Activated T-cell treated with anti-CD3 and anti-CD28 coated beads, Interleukin-2, amount 50 U/mL, for 4 hours (primary cell): ENCODE data around the gene TMEM270. TPM values are rescaled to one million over a fixed set of nuclear protein-coding genes. Genes with fewer than 3 reads are reported as not detected.
"Not testable (repeated sequence)": the region's sequence is repeated elsewhere in the genome, so short reads cannot be mapped to it uniquely, and the experiment has no call there.

ENCODE experiments used
- ATAC-seq, 2 donors: fragments of 200-7000 bp; cut with Tn5 transposase; one replicate each; pipeline ENCODE4 v1.10.0; 2021
- DNase-seq: peaks from one replicate; pipeline ENCODE4 v3.0.0-alpha.2; 2020
- H3K27me3 Mint-ChIP-seq: one replicate; pipeline ENCODE4 v1.8.0; 2021; ENCODE audit warnings: low read depth, mixed read lengths
- H3K36me3 Mint-ChIP-seq: one replicate; pipeline ENCODE4 v1.8.0; 2022; ENCODE audit warnings: mixed read lengths; ENCODE audit not compliant: insufficient read depth
- H3K4me1 Mint-ChIP-seq: one replicate; pipeline ENCODE4 v1.8.0; 2021; ENCODE audit warnings: low read depth, mixed read lengths
- H3K4me3 Mint-ChIP-seq: one replicate; pipeline ENCODE4 v1.8.0; 2021; ENCODE audit warnings: mild to moderate bottlenecking, moderate library complexity, mixed read lengths
- H3K9me3 Mint-ChIP-seq: one replicate; pipeline ENCODE4 v1.8.0; 2021; ENCODE audit warnings: mixed read lengths
- total RNA-seq, 3 donors: library from RNA; stranded (reverse); gene quantifications; one replicate each; pipeline ENCODE4 v1.2.1, GENCODE V29; 2021

TMEM270 gene
- total RNA-seq, 3 donors from 2014 or later = not detected

- Mint-ChIP-seq H3K4me1 (peaks cover 24% of the 10 kb centered on the region), H3K4me3 (no peak overlapping the region), H3K9me3 (no peaks in the 10 kb centered on the region), H3K36me3 (no peaks in the 10 kb centered on the region), H3K27me3 (peaks cover 2% of the 10 kb centered on the region)
- ATAC-seq (no peak), DNase-seq (no peak)
These were observed 31.5 kb upstream of the TMEM270 start for GRCh38 chr7:73829505-73829904.

DNA sequence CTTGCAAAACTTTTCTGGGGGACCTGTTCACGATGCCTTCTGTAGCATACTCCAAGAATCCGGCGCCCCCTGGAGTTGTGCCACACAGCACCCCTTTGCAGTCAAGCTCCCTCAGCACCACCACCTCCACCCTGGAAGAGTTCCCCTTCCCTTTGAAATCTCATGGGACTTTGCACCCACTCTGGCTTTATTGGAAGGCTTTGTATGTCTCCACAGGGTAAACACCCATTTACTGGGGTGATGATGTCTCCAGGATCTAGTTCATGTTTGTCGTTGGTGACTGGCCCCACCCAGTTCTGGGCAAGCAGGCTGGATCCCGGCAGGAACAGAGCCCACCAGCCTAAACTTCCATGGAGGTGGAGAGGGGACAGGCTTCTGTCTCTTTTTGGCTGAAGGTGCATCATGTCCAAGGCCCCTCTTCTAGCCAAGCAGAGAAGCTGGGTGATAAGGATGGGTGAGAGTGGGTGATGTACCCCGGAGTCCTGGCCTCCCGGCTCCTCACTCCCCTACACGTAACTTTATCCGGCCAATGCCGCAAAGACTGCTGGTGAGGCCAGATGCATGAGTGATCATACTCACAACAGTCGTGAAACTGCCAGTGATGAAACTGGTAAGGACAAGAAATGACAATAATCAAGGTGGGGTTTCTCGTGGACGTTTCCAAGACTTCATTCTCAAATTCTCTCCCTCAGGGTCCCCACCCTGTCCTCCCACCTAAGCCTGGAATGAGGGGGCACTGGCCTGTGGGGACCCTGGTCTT lies 30.9 kb upstream of the TMEM270 start:
- Mint-ChIP-seq H3K36me3 (no peaks in the 10 kb centered on the region), H3K27me3 (peaks cover 2% of the 10 kb centered on the region)

GRCh38 chr7:73830681-73831583 lies 30.0 kb upstream of the TMEM270 start, which contains the start of gene CLDN4:
CLDN4 (plus strand) TSS chr7:73830996; CDS start chr7:73831202, 206 bp downstream.
- H3K4me3 Mint-ChIP-seq = no peak within 1 kb of the TSS

More for the DNA sequence above, 30.9 kb upstream of the TMEM270 start:
- H3K4me3 Mint-ChIP-seq = no peak overlapping the region
- DNase-seq = no peak
- peaks cover 24% of the 10 kb centered on the region for H3K4me1 Mint-ChIP-seq
- ATAC-seq = no peak
- no peaks in the 10 kb centered on the region for H3K9me3 Mint-ChIP-seq

DNA sequence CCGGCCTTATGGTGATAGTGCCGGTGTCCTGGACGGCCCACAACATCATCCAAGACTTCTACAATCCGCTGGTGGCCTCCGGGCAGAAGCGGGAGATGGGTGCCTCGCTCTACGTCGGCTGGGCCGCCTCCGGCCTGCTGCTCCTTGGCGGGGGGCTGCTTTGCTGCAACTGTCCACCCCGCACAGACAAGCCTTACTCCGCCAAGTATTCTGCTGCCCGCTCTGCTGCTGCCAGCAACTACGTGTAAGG lies 29.4 kb upstream of the TMEM270 start:
- Mint-ChIP-seq H3K4me1 (peaks cover 24% of the 10 kb centered on the region), H3K9me3 (no peaks in the 10 kb centered on the region), H3K27me3 (peaks cover 2% of the 10 kb centered on the region), H3K36me3 (no peaks in the 10 kb centered on the region), H3K4me3 (no peak overlapping the region)
- ATAC-seq = no peak
- DNase-seq = no peak

More at GRCh38 chr7:73830681-73831583, 30.0 kb upstream of the TMEM270 start, which contains the start of gene CLDN4:
- peaks cover 2% of the 10 kb centered on the region for H3K27me3 Mint-ChIP-seq
- H3K4me1 Mint-ChIP-seq = peaks cover 24% of the 10 kb centered on the region
- DNase-seq = no peak
- H3K36me3 Mint-ChIP-seq = no peaks in the 10 kb centered on the region
- ATAC-seq = no peak
- no peaks in the 10 kb centered on the region for H3K9me3 Mint-ChIP-seq

- Mint-ChIP-seq H3K4me1 (peaks cover 18% of the 10 kb centered on the region), H3K27me3 (peaks cover 2% of the 10 kb centered on the region), H3K4me3 (no peak overlapping the region), H3K36me3 (no peaks in the 10 kb centered on the region), H3K9me3 (no peaks in the 10 kb centered on the region)
- ATAC-seq (no peak), DNase-seq (no peak)
These were observed 28.9 kb upstream of the TMEM270 start for GRCh38 chr7:73831834-73832651.

- ATAC-seq (no peak), DNase-seq (no peak)
- H3K4me1 Mint-ChIP-seq = peaks cover 11% of the 10 kb centered on the region
- no peaks in the 10 kb centered on the region for H3K36me3 Mint-ChIP-seq
- peaks cover 2% of the 10 kb centered on the region for H3K27me3 Mint-ChIP-seq
- H3K4me3 Mint-ChIP-seq = no peak overlapping the region
- H3K9me3 Mint-ChIP-seq = no peaks in the 10 kb centered on the region
These were observed 28.2 kb upstream of the TMEM270 start for GRCh38 chr7:73832806-73833205.

- Mint-ChIP-seq H3K9me3 (no peaks in the 10 kb centered on the region), H3K4me3 (no peak overlapping the region), H3K36me3 (no peaks in the 10 kb centered on the region), H3K27me3 (peaks cover 2% of the 10 kb centered on the region), H3K4me1 (peaks cover 7% of the 10 kb centered on the region)
- ATAC-seq = no peak
- DNase-seq = no peak
These were observed 27.6 kb upstream of the TMEM270 start for GRCh38 chr7:73833251-73833919.

- no peaks in the 10 kb centered on the region for H3K27me3 Mint-ChIP-seq
- H3K9me3 Mint-ChIP-seq = no peaks in the 10 kb centered on the region
These were observed 26.2 kb upstream of the TMEM270 start for GRCh38 chr7:73834626-73835191.

DNA sequence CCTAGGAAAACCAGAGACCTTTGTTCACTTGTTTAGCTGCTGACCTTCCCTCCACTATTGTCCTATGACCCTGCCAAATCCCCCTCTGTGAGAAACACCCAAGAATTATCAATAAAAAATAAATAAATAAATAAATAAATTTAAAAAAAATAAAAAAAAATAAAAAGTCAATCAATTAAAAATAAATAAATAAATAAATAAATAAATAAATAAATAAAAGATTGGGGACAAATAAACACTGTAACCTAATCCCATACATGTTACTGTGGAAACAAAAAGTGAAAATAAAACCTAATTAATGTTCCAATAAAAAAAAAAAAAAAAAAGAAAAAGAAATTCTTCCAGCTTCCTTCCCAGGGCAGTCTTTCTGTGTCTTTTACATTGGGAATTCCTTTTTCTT lies 23.8 kb upstream of the TMEM270 start:
- not testable (repeated sequence) for H3K36me3 Mint-ChIP-seq, H3K27me3 Mint-ChIP-seq, H3K4me3 Mint-ChIP-seq, H3K9me3 Mint-ChIP-seq, ATAC-seq, H3K4me1 Mint-ChIP-seq, DNase-seq

More at GRCh38 chr7:73834626-73835191, 26.2 kb upstream of the TMEM270 start:
- no peaks in the 10 kb centered on the region for H3K36me3 Mint-ChIP-seq
- ATAC-seq (no peak), DNase-seq (no peak)
- H3K4me1 Mint-ChIP-seq = no peaks in the 10 kb centered on the region
- H3K4me3 Mint-ChIP-seq = no peak overlapping the region

GRCh38 chr7:73838642-73839041 lies 22.3 kb upstream of the TMEM270 start:
- H3K36me3 Mint-ChIP-seq = no peaks in the 10 kb centered on the region
- H3K27me3 Mint-ChIP-seq = no peaks in the 10 kb centered on the region
- H3K4me3 Mint-ChIP-seq = no peak overlapping the region
- peaks cover 3% of the 10 kb centered on the region for H3K4me1 Mint-ChIP-seq
- no peak for ATAC-seq
- DNase-seq = no peak
- no peaks in the 10 kb centered on the region for H3K9me3 Mint-ChIP-seq

GRCh38 chr7:73839290-73839689 lies 21.7 kb upstream of the TMEM270 start:
- Mint-ChIP-seq H3K27me3 (no peaks in the 10 kb centered on the region), H3K4me3 (no peak overlapping the region), H3K9me3 (no peaks in the 10 kb centered on the region), H3K4me1 (peaks cover 7% of the 10 kb centered on the region), H3K36me3 (no peaks in the 10 kb centered on the region)
- DNase-seq (no peak), ATAC-seq (no peak)

DNA sequence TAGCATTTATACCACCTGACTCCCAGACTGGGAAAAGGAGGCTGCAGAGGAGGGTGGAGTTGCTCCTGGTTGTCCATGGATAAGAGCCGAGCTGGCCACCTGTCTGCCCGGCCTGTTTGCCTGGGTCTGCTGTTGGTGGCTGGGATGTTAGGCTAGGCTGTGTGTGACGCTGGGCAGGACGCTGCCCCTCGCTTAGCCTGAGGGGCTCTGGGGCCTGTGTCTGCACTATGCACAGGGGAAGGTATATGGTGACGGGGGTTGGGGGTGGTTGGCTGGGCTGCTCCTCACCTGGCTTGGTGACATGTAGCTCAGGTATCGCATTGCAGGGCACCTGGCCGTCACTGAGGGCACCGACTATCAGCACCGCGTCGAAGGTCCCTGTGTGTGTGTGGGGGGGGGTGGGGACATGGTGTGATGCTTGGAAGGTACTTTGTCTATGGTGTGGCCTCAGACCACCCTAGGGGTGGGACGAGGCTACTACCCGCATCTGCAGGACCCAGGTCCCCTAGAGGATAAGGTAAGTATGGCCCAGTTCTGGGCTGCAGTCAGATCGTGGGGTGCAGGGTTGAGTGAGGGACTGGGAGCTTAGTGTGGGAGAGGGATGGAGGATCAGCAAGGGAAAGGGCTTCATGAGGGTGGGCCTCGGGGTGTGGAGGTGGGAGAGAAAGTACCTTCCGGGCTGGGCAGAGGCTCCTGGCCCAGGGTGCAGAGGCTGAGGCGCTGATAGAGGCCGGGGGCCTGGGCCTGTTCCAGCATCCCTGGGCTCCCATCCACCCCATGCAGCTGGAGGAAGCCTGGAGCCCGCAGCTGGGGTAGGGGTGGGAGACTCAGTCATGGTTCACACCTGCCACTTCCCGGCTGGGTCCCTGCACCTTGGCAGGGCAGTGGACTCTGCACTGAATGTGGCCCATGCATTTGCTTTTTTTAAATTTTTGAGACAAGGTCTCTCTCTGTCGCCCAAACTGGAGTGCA lies 20.9 kb upstream of the TMEM270 start:
- Mint-ChIP-seq H3K9me3 (no peaks in the 10 kb centered on the region), H3K4me3 (no peak overlapping the region), H3K36me3 (no peaks in the 10 kb centered on the region), H3K4me1 (peaks cover 9% of the 10 kb centered on the region), H3K27me3 (no peaks in the 10 kb centered on the region)
- no peak for DNase-seq
- ATAC-seq = no peak
